Measurements from ENCODE around the gene SOX1.

SOX1 gene

DNA sequence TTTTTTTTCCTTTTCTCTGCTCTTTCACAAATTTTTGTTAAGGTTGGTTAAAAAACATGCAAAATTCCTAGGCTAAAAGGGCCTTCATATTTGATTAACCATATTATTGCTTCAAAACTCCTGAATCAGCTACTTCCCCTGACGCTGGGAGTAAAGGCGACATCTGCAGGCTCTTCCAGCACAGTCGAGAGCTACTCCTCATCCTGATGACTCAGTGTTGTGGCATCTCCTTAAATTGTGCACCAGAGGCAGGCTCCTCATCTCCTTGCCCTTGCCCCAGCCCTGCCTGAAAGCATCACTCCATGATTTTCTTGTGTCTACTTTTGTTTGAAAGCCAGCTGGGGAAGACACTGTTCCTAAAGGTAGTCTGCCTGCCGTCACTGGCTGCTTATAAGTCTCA lies 24.5 kb upstream of the SOX1 start:
- H2BK12ac ChIP-seq (ENCODE audit: low read length) = no peak overlapping the region
- peaks cover 7% of the 10 kb centered on the region for H3K9me3 ChIP-seq (ENCODE audit: insufficient read depth, low read depth, low read length)
- H4K91ac ChIP-seq (ENCODE audit: low read depth, low read length) = no peak overlapping the region
- H2AK5ac ChIP-seq (ENCODE audit: low read length) = no peak overlapping the region
- no peak overlapping the region for H3K23ac ChIP-seq (ENCODE audit: low read length)
- H2AFZ ChIP-seq (ENCODE audit: insufficient read depth, low read length, poor library complexity) = no peak overlapping the region
- WGBS (ENCODE audit: extremely low coverage, insufficient coverage, insufficient read length) = no CpG with 5 or more reads among the region's 4 CpGs
- H3K79me1 ChIP-seq (ENCODE audit: low read length) = no peaks in the 10 kb centered on the region
- no peak overlapping the region for H3K14ac ChIP-seq (ENCODE audit: low read length)
- no peaks in the 10 kb centered on the region for H3K4me1 ChIP-seq (ENCODE audit: control insufficient read depth in 1 of 2, insufficient read depth in 2 of 2, low read length in 2 of 2)
- no peak overlapping the region for H3K18ac ChIP-seq (ENCODE audit: low read length)
- H3K79me2 ChIP-seq (ENCODE audit: control insufficient read depth, insufficient read depth, low read length, poor library complexity) = no peaks in the 10 kb centered on the region
- H3K4me3 ChIP-seq (ENCODE audit: low read depth, low read length) = no peak overlapping the region
- no peak overlapping the region for H3K9ac ChIP-seq (ENCODE audit: low read length)
- H3K4ac ChIP-seq (ENCODE audit: low read depth, low read length) = no peak overlapping the region
- H4K8ac ChIP-seq (ENCODE audit: low read depth, low read length) = no peak overlapping the region
- H4K12ac ChIP-seq (ENCODE audit: low read depth, low read length) = no peak overlapping the region
- no peak overlapping the region for H2BK120ac ChIP-seq (ENCODE audit: insufficient read depth, low read length, poor library complexity)
- no peak overlapping the region for H3K4me2 ChIP-seq (ENCODE audit: low read length)
- no peaks in the 10 kb centered on the region for H3K27me3 ChIP-seq (ENCODE audit: insufficient read depth, low read length)
- H3K36me3 ChIP-seq (ENCODE audit: control insufficient read depth in 1 of 2, insufficient read depth in 2 of 2, low read length in 2 of 2) = no peaks in the 10 kb centered on the region
- no peak overlapping the region for H2BK5ac ChIP-seq (ENCODE audit: low read depth, low read length, poor library complexity)
- no peak overlapping the region for H3K27ac ChIP-seq (ENCODE audit: low read depth, low read length)
- DNase-seq = no peak

DNA sequence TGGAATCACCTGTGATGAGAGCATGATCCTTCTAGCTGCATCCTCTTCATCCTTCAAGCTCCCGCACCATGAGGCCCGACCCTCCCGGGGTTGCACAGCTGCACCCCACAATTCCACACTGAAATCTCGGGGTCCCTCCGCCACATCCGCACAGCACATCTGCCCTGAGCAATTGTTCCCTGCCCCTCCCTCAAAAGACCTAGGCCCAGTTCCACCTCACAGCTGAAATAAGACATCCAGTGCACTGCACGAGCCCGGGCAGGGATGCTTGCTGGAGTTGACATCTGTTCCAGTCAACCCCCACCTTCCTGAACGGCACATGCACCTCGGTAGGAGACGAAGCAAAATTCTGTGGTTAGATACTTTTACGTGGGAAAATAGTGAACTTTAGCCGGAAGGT lies 14.7 kb upstream of the SOX1 start:
- H3K27me3 ChIP-seq (ENCODE audit: insufficient read depth, low read length) = peaks cover 54% of the 10 kb centered on the region
- H4K8ac ChIP-seq (ENCODE audit: low read depth, low read length) = no peak overlapping the region
- H3K23ac ChIP-seq (ENCODE audit: low read length) = no peak overlapping the region
- H3K9me3 ChIP-seq (ENCODE audit: insufficient read depth, low read depth, low read length) = peaks cover 13% of the 10 kb centered on the region
- no peak overlapping the region for H2BK120ac ChIP-seq (ENCODE audit: insufficient read depth, low read length, poor library complexity)
- no peak overlapping the region for H3K14ac ChIP-seq (ENCODE audit: low read length)
- H2BK5ac ChIP-seq (ENCODE audit: low read depth, low read length, poor library complexity) = no peak overlapping the region
- no peak overlapping the region for H4K91ac ChIP-seq (ENCODE audit: low read depth, low read length)
- H3K4ac ChIP-seq (ENCODE audit: low read depth, low read length) = no peak overlapping the region
- H2AK5ac ChIP-seq (ENCODE audit: low read length) = no peak overlapping the region
- no peak overlapping the region for H3K18ac ChIP-seq (ENCODE audit: low read length)
- no peaks in the 10 kb centered on the region for H3K79me2 ChIP-seq (ENCODE audit: control insufficient read depth, insufficient read depth, low read length, poor library complexity)
- peaks cover 0 to 3% of the 10 kb centered on the region in 2 experiments for H3K4me1 ChIP-seq (ENCODE audit: control insufficient read depth in 1 of 2, insufficient read depth in 2 of 2, low read length in 2 of 2)
- no peak overlapping the region for H3K27ac ChIP-seq (ENCODE audit: low read depth, low read length)
- no peak for DNase-seq
- no peak overlapping the region for H3K4me2 ChIP-seq (ENCODE audit: low read length)
- no peak overlapping the region for H4K12ac ChIP-seq (ENCODE audit: low read depth, low read length)
- no peaks in the 10 kb centered on the region for H3K36me3 ChIP-seq (ENCODE audit: control insufficient read depth in 1 of 2, insufficient read depth in 2 of 2, low read length in 2 of 2)
- H2BK12ac ChIP-seq (ENCODE audit: low read length) = no peak overlapping the region
- no peak overlapping the region for H3K9ac ChIP-seq (ENCODE audit: low read length)
- no peak overlapping the region for H2AFZ ChIP-seq (ENCODE audit: insufficient read depth, low read length, poor library complexity)
- no peaks in the 10 kb centered on the region for H3K79me1 ChIP-seq (ENCODE audit: low read length)
- no peak overlapping the region for H3K4me3 ChIP-seq (ENCODE audit: low read depth, low read length)
- WGBS (ENCODE audit: extremely low coverage, insufficient coverage, insufficient read length) = no CpG with 5 or more reads among the region's 13 CpGs

DNA sequence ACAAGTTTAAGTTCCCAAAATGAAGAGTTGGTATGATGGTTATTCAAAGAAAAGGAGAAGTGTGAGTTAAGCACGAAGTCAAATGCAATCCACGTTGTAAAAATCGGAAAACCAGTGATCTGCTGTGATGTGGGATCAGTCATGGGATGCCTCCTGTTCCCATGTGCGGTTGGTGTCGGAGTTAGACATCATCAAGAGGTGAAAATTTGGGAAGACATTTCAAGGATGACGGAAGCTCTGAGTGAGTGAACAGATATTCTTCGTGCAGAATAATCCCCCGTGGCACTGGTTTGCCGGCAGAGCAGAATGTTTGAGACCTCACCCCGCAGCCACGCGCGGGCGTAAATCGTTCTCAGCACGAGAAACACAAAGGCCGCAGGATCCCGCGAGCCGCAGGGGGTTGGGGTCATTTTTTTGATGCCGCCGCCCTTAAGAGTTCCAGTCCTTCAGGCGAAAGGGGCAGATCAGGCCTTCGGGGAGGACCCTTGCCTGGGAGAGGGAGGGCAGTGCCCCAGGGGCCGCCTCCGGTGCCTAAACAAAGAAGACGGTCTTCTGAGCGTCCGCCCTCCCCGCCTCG lies 13.7 kb upstream of the SOX1 start:
- peaks cover 13% of the 10 kb centered on the region for H3K9me3 ChIP-seq (ENCODE audit: insufficient read depth, low read depth, low read length)
- H3K14ac ChIP-seq (ENCODE audit: low read length) = no peak overlapping the region
- no peaks in the 10 kb centered on the region for H3K36me3 ChIP-seq (ENCODE audit: control insufficient read depth in 1 of 2, insufficient read depth in 2 of 2, low read length in 2 of 2)
- no peak overlapping the region for H3K18ac ChIP-seq (ENCODE audit: low read length)
- H3K79me1 ChIP-seq (ENCODE audit: low read length) = no peaks in the 10 kb centered on the region
- H3K27ac ChIP-seq (ENCODE audit: low read depth, low read length) = no peak overlapping the region
- H2BK5ac ChIP-seq (ENCODE audit: low read depth, low read length, poor library complexity) = no peak overlapping the region
- no peak overlapping the region for H2BK12ac ChIP-seq (ENCODE audit: low read length)
- H3K4me1 ChIP-seq (ENCODE audit: control insufficient read depth in 1 of 2, insufficient read depth in 2 of 2, low read length in 2 of 2) = peaks cover 0 to 6% of the 10 kb centered on the region in 2 experiments
- H4K12ac ChIP-seq (ENCODE audit: low read depth, low read length) = no peak overlapping the region
- no peak overlapping the region for H2AK5ac ChIP-seq (ENCODE audit: low read length)
- no peak overlapping the region for H4K8ac ChIP-seq (ENCODE audit: low read depth, low read length)
- H3K4me2 ChIP-seq (ENCODE audit: low read length) = peak overlapping the region; percentile 40
- H3K23ac ChIP-seq (ENCODE audit: low read length) = no peak overlapping the region
- no peak overlapping the region for H2BK120ac ChIP-seq (ENCODE audit: insufficient read depth, low read length, poor library complexity)
- H3K4ac ChIP-seq (ENCODE audit: low read depth, low read length) = no peak overlapping the region
- DNase-seq = no peak
- H4K91ac ChIP-seq (ENCODE audit: low read depth, low read length) = no peak overlapping the region
- H3K79me2 ChIP-seq (ENCODE audit: control insufficient read depth, insufficient read depth, low read length, poor library complexity) = no peaks in the 10 kb centered on the region
- H3K4me3 ChIP-seq (ENCODE audit: low read depth, low read length) = no peak overlapping the region
- WGBS (ENCODE audit: extremely low coverage, insufficient coverage, insufficient read length) = no CpG with 5 or more reads among the region's 31 CpGs
- H3K27me3 ChIP-seq (ENCODE audit: insufficient read depth, low read length) = peaks cover 65% of the 10 kb centered on the region
- H3K9ac ChIP-seq (ENCODE audit: low read length) = no peak overlapping the region
- H2AFZ ChIP-seq (ENCODE audit: insufficient read depth, low read length, poor library complexity) = no peak overlapping the region

DNA sequence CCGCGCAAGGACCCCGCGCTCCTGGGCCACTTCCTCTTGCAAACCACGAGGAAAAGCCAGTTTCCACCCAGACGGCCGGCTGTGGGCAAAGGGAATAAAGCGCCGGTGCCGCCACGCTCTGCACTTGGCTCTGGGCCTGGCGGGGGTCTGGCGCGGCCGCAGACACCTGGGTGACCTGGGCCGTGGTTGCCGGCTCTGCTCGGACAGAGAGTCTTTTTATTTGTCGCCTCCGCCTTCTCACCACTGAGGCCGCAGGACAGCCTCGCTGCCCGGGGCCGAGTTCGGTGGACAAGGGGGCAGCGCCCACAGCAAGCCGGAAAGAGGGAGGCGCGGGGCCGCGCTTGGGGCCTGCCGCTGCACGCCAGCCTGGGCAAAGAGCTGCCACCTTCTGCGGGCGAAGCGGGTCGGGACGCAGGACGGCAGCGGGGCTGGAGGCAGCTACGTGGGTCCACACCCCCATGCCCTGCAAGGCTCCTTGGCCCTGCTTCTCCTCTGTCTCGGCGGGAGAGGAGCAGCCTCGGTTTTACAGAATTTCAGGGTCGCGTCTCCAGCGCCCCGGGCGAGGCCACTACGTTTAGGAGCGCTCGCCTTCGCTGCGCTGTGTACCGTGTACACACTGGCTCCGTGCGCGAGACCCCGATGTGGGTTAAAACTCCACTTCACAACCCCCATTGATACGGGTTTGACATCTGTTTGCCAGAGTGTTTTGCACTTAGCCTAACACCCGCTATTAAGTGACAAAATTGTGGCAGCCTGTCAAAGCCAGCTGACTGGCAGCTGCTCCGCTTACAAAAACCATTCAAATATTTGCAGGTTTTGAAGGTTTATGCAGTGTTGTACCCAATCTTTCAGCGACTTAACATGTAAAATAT lies 13.0 kb upstream of the SOX1 start:
- no peak overlapping the region for H3K4ac ChIP-seq (ENCODE audit: low read depth, low read length)
- H4K12ac ChIP-seq (ENCODE audit: low read depth, low read length) = no peak overlapping the region
- no peak overlapping the region for H2AFZ ChIP-seq (ENCODE audit: insufficient read depth, low read length, poor library complexity)
- no peak overlapping the region for H3K23ac ChIP-seq (ENCODE audit: low read length)
- H3K14ac ChIP-seq (ENCODE audit: low read length) = no peak overlapping the region
- H3K36me3 ChIP-seq (ENCODE audit: control insufficient read depth in 1 of 2, insufficient read depth in 2 of 2, low read length in 2 of 2) = no peaks in the 10 kb centered on the region
- H3K18ac ChIP-seq (ENCODE audit: low read length) = no peak overlapping the region
- H3K4me3 ChIP-seq (ENCODE audit: low read depth, low read length) = no peak overlapping the region
- no peaks in the 10 kb centered on the region for H3K79me1 ChIP-seq (ENCODE audit: low read length)
- H3K79me2 ChIP-seq (ENCODE audit: control insufficient read depth, insufficient read depth, low read length, poor library complexity) = no peaks in the 10 kb centered on the region
- H2BK120ac ChIP-seq (ENCODE audit: insufficient read depth, low read length, poor library complexity) = no peak overlapping the region
- H3K9me3 ChIP-seq (ENCODE audit: insufficient read depth, low read depth, low read length) = peaks cover 13% of the 10 kb centered on the region
- WGBS (ENCODE audit: extremely low coverage, insufficient coverage, insufficient read length) = no CpG with 5 or more reads among the region's 63 CpGs
- DNase-seq = no peak
- no peak overlapping the region for H2AK5ac ChIP-seq (ENCODE audit: low read length)
- peak overlapping the region; percentile 40 for H3K4me2 ChIP-seq (ENCODE audit: low read length)
- no peak overlapping the region for H4K91ac ChIP-seq (ENCODE audit: low read depth, low read length)
- no peak overlapping the region for H4K8ac ChIP-seq (ENCODE audit: low read depth, low read length)
- peaks cover 72% of the 10 kb centered on the region for H3K27me3 ChIP-seq (ENCODE audit: insufficient read depth, low read length)
- no peak overlapping the region for H3K27ac ChIP-seq (ENCODE audit: low read depth, low read length)
- peaks cover 0 to 6% of the 10 kb centered on the region in 2 experiments for H3K4me1 ChIP-seq (ENCODE audit: control insufficient read depth in 1 of 2, insufficient read depth in 2 of 2, low read length in 2 of 2)
- no peak overlapping the region for H2BK5ac ChIP-seq (ENCODE audit: low read depth, low read length, poor library complexity)
- no peak overlapping the region for H2BK12ac ChIP-seq (ENCODE audit: low read length)
- H3K9ac ChIP-seq (ENCODE audit: low read length) = no peak overlapping the region

Measured in trophoblast cell (in vitro differentiated cells and primary cell).